Measurements from ENCODE around the gene FBXW4.

DNA sequence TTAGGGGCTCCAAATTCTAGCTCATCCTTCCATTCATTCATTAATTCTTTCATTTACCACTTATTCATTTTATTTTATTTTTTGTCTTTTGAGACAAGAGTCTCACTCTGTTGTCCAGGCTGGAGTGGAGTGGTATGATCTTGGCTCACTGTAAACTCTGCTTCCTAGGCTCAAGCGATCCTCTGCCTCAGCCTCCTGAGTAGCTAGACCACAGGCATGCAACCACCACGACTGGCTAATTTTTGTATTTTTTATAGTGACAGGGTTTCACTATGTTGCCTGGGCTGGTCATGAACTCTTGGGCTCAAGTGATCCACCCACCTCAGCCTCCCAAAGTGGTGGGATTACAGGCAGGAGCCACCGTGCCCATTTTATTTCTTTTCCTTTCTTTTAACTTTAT, 49.3 kb upstream of the FBXW4 start:
- TF ChIP-seq, protein P1, sequence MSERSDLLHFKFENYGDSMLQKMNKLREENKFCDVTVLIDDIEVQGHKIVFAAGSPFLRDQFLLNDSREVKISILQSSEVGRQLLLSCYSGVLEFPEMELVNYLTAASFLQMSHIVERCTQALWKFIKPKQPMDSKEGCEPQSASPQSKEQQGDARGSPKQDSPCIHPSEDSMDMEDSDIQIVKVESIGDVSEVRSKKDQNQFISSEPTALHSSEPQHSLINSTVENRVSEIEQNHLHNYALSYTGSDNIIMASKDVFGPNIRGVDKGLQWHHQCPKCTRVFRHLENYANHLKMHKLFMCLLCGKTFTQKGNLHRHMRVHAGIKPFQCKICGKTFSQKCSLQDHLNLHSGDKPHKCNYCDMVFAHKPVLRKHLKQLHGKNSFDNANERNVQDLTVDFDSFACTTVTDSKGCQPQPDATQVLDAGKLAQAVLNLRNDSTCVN (tag by site-specific recombination; optimal IDR thresholded peaks at IDR 0.05), result no peak
- TF ChIP-seq ZNF10 (tag by site-specific recombination; IDR thresholded peaks at IDR 0.05), result no peak
